ENCODE data around the gene MACROD2.
"Not testable (repeated sequence)": the region's sequence is repeated elsewhere in the genome, so short reads cannot be mapped to it uniquely, and the experiment has no call there.

MACROD2 gene

DNA sequence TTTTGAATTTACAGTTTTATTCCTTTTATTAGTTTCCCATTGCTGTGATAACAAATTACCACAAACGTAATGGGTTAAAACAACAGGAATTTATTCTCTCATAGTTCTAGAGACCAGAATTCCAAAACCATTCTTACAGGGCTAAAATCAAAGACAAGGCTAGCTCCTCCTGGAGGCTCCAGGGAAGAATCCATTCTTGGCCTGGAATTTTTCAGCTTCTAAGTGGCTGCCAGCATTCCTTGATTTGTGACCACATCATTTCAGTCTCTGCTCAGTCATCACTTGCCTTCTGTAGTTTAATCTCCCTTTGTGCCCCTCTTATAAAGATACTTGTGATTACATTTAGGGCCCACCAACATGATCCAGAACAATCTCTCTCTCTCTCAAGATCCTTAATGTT lies 4.0 kb upstream of the MACROD2 start:
- no peak overlapping the region for H3K27ac ChIP-seq
- TF ChIP-seq, protein P1, sequence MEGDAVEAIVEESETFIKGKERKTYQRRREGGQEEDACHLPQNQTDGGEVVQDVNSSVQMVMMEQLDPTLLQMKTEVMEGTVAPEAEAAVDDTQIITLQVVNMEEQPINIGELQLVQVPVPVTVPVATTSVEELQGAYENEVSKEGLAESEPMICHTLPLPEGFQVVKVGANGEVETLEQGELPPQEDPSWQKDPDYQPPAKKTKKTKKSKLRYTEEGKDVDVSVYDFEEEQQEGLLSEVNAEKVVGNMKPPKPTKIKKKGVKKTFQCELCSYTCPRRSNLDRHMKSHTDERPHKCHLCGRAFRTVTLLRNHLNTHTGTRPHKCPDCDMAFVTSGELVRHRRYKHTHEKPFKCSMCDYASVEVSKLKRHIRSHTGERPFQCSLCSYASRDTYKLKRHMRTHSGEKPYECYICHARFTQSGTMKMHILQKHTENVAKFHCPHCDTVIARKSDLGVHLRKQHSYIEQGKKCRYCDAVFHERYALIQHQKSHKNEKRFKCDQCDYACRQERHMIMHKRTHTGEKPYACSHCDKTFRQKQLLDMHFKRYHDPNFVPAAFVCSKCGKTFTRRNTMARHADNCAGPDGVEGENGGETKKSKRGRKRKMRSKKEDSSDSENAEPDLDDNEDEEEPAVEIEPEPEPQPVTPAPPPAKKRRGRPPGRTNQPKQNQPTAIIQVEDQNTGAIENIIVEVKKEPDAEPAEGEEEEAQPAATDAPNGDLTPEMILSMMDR (IDR thresholded peaks at IDR 0.05): no peak
- no peak for TF ChIP-seq ZFX (IDR thresholded peaks at IDR 0.05; ENCODE audit: borderline replicate concordance)

DNA sequence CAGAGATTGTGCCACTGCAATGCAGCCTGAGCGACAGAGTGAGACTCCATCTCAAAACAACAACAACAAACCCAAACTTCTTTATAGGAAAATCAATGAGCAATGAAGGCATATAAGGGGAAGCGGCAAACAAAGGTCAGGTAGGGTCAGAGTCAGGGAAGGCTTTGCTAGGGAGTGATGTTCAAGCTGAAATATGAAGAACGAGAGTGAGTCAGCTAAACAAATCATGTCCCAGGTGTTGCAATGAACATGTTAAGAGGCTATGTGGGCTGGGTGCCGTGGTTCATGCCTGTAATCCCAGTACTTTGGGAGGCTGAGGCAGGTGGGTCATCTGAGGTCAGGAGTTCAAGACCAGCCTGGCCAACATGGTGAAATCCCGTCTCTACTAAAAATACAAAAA lies 3.4 kb upstream of the MACROD2 start:
- H3K27ac ChIP-seq: not testable (repeated sequence)

DNA sequence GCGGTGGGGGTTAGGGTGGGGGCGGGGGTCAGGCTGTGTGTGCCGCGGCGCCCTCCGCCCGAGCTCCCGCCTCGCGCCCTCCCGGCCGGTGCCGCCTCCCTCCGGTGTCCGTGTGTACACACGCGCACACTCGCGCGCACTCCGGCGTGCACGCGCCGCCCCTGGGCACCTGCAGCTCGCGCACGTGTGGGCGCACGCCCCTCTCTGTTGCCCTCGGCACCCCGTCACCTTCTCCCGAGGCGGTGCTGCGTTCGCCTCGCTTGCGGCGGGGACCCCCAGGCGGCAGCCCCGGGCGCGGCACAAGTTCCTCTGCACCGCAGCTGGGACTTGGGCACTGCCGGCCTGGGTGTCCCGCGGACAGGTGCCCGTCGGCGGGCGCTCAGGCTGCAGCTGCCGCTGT lies 525 bp downstream of the MACROD2 start:
- H3K27ac ChIP-seq: peak overlapping the region; percentile 64
- no peak for TF ChIP-seq ZFX (IDR thresholded peaks at IDR 0.05; ENCODE audit: borderline replicate concordance)
- TF ChIP-seq, protein P1 (IDR thresholded peaks at IDR 0.05): no peak

DNA sequence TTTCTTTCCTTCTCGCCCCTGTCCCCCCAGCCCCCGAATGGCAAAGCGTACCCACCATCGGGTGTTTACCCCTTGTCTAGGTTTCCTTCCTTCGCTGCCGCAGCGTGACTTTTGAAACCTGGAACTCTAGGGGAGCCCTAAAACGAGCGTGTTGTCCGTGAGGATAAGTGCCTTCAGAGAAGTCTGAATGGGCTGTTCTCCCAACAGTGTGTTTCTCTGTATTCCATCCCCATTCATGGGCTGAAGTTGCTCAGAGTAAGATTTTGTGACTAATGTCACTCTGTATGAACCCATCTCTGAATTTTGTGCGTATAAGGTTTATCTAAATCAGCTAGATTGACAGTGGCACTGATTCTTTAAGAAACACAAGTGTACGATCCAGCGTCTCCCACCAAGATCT lies 949 bp downstream of the MACROD2 start:
- TF ChIP-seq, protein P1 (IDR thresholded peaks at IDR 0.05): no peak
- no peak for TF ChIP-seq ZFX (IDR thresholded peaks at IDR 0.05; ENCODE audit: borderline replicate concordance)
- H3K27ac ChIP-seq: no peak overlapping the region

DNA sequence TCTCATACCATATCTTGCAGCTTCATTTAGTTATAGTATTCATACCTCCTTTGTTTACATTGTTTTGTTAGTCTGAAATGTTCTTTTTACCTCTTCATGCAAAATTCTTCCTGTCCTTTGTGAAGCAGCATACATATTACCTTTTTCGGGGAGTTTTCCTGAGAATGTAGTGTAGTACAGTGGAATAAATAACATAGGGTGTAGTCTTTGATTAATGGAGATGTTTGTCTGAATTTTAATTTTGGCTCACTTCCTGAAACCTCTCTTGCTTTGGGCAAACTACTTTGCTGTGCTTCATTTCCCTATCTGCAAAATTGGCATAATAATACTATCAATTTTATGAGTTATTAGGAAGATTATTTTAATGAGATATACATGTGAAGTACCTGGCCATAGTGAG lies 5.6 kb downstream of the MACROD2 start:
- no peak overlapping the region for H3K27ac ChIP-seq
- TF ChIP-seq ZFX (IDR thresholded peaks at IDR 0.05; ENCODE audit: borderline replicate concordance): no peak
- TF ChIP-seq, protein P1 (IDR thresholded peaks at IDR 0.05): no peak

DNA sequence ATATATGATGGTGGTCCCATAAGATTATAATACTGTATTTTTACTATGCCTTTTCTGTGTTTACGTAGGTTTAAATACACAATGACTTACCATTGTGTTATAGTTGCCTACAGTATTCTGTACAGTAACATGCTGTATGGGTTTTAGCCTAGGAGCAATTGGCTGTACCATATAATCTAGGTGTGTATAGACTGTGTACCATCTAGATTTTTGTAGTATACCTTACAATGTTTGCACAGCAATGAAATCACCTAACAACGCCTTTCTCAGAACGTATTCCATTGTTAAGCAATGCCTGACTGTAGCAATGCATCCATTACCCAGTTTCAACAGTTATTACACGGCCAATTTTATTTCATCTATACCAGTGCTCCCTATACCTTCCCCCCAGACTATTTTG lies 10.7 kb downstream of the MACROD2 start:
- no peak for TF ChIP-seq ZFX (IDR thresholded peaks at IDR 0.05; ENCODE audit: borderline replicate concordance)
- TF ChIP-seq, protein P1 (IDR thresholded peaks at IDR 0.05): no peak
- no peak overlapping the region for H3K27ac ChIP-seq

DNA sequence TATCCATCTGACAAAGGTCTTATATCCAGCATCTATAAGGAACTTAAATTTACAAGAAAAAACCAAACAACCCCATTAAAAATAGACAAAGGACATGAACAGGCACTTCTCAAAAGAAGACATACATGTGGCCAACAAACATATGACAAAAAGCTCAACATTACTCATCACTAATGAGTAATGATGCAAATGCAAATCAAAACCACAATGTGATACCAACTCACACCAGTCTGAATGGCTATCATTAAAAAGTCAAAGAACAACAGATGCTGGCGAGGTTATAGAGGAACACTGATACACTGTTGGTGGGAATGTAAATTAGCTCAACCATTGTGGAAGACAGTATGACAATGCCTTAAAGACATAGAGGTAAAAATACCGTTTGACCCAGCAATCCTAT lies 13.9 kb downstream of the MACROD2 start:
- TF ChIP-seq, protein P1 (IDR thresholded peaks at IDR 0.05): no peak
- TF ChIP-seq ZFX (IDR thresholded peaks at IDR 0.05; ENCODE audit: borderline replicate concordance): no peak
- H3K27ac ChIP-seq: no peak overlapping the region

DNA sequence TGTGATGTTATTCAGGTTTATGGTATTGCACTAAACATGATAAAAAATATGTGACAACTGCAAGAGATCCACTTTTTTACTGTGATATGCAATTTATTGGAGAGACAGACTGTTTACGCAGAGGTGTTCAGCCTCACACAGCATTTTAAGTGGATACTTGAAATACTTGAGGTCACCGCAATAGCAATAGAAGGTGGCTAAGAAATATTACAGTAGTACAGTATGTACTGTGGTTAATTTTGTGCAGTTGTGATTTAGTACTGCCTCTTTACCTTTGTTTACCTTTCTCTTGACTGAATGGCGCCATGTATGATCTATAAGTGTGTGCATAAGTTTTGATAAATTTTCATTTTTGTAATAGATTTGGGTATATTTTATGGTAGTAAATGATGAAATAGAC lies 17.4 kb downstream of the MACROD2 start:
- H3K27ac ChIP-seq: no peak overlapping the region

More for the DNA sequence above, 17.4 kb downstream of the MACROD2 start:
- TF ChIP-seq, protein P1 (IDR thresholded peaks at IDR 0.05): no peak
- no peak for TF ChIP-seq ZFX (IDR thresholded peaks at IDR 0.05; ENCODE audit: borderline replicate concordance)
